Measurements from ENCODE around the gene GNL3. TPM values are rescaled to one million over a fixed set of nuclear protein-coding genes. Genes with fewer than 3 reads are reported as not detected.
"Not testable (repeated sequence)": the region's sequence is repeated elsewhere in the genome, so short reads cannot be mapped to it uniquely, and the experiment has no call there.

GNL3 gene
- total and polyA plus RNA-seq, 4 donors: 26.5 to 82.2 (median 41.8) TPM

DNA sequence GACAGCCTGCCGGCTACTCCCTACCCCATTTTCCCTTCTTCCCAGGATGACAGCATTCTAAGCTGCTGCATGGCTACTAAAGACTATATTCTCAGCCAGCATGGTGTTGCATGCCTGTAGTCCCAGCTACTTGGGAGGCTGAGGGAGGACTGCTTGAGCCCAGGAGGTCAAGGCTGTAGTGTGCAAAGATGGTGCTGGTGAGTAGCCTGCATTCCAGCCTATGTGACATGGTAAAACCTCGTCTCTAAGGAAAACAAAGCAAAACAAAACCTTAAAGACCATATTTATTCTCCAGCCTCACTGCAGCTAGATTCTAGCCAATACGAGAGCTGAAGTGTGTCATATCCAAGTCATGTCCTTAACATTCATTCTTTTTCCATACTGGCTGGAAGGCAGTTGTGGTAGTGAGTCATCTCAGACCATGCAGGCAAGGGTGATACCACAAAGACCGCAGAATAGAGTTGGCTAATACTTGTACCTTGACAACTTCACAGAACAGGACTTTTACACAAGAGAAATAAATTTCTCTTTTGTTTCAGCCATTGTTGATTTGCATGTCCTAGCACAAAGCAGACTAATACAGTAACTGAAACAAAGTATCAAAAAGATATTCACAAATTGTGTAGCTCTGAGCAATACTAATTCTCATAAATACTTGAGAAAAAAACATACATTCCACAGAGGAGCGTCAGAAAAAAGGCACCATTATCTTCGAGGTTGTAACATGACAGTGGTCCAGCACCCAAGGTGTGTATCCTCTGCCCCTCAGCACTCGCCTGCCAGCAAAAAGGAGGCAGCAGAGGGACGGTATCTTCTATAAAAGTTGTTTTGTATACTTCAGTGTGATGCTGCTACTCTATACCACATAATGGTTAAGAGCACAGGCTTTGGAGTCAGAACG lies 15.0 kb upstream of the GNL3 start:
- Histone ChIP-seq H3K9me3 (ENCODE audit: control insufficient read depth in 4 of 4, low read length in 3 of 4) (no peaks in the 10 kb centered on the region), H3K4me3 (ENCODE audit: low read depth in 1 of 3, low read length in 3 of 3) (no peak overlapping the region), H3K4me1 (ENCODE audit: control insufficient read depth in 4 of 4, insufficient read depth in 4 of 4, low read length in 3 of 4) (no peaks in the 10 kb centered on the region), H3K36me3 (ENCODE audit: control insufficient read depth in 4 of 4, insufficient read depth in 3 of 4, low read depth in 1 of 4, low read length in 3 of 4) (peaks cover 7 to 40% (median 33%) of the 10 kb centered on the region in 4 donors), H3K9ac (ENCODE audit: low read depth in 1 of 2, low read length in 2 of 2) (no peak overlapping the region), H3K27me3 (ENCODE audit: control insufficient read depth in 4 of 4, insufficient read depth in 4 of 4, low read length in 3 of 4) (no peaks in the 10 kb centered on the region), H3K27ac (ENCODE audit: low read depth in 1 of 2, low read length in 2 of 2) (no peak overlapping the region)
- DNase-seq (ENCODE audit: low spot score): no peak
- WGBS: 86% methylated on average over 9 of the region's 9 CpGs
- TF ChIP-seq HNF4G (IDR thresholded peaks at IDR 0.05) (no peak), ATF3 (IDR thresholded peaks at IDR 0.05) (no peak), NR2F2 (IDR thresholded peaks at IDR 0.05) (no peak), YY1 (IDR thresholded peaks at IDR 0.05) (no peak)

DNA sequence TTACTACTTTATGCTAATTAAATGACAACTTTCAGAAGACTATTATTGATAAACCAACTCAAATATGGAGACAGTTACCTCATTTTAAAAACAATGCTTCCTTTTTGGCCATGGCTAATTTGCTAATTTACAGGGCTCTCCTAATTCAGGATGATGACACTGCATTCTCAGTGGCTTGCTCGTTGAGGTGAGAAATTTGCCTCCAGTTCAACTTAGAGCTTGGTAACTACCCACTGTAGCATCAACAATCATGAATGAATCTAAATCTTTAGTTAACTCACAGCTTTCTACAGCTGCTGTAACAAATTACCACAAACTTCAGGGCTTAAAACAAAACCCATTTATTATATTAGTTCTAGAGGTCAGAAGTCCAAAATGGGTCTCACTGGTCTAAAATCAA lies 14.2 kb upstream of the GNL3 start:
- no peak for TF ChIP-seq SP1 (IDR thresholded peaks at IDR 0.05)
- TF ChIP-seq, protein P1, sequence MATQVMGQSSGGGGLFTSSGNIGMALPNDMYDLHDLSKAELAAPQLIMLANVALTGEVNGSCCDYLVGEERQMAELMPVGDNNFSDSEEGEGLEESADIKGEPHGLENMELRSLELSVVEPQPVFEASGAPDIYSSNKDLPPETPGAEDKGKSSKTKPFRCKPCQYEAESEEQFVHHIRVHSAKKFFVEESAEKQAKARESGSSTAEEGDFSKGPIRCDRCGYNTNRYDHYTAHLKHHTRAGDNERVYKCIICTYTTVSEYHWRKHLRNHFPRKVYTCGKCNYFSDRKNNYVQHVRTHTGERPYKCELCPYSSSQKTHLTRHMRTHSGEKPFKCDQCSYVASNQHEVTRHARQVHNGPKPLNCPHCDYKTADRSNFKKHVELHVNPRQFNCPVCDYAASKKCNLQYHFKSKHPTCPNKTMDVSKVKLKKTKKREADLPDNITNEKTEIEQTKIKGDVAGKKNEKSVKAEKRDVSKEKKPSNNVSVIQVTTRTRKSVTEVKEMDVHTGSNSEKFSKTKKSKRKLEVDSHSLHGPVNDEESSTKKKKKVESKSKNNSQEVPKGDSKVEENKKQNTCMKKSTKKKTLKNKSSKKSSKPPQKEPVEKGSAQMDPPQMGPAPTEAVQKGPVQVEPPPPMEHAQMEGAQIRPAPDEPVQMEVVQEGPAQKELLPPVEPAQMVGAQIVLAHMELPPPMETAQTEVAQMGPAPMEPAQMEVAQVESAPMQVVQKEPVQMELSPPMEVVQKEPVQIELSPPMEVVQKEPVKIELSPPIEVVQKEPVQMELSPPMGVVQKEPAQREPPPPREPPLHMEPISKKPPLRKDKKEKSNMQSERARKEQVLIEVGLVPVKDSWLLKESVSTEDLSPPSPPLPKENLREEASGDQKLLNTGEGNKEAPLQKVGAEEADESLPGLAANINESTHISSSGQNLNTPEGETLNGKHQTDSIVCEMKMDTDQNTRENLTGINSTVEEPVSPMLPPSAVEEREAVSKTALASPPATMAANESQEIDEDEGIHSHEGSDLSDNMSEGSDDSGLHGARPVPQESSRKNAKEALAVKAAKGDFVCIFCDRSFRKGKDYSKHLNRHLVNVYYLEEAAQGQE (IDR thresholded peaks at IDR 0.05): no peak
- no peak for TF ChIP-seq TAF1 (conservative IDR thresholded peaks at IDR 0.05)
- no peak for TF ChIP-seq RAD21 (IDR thresholded peaks at IDR 0.05)
- no peak for TF ChIP-seq EGR1 (IDR thresholded peaks at IDR 0.05; ENCODE audit: low read depth in 2 of 2)
- TF ChIP-seq FOXA2 (IDR thresholded peaks at IDR 0.05): no peak
- no peak for TF ChIP-seq CTCF (IDR thresholded peaks at IDR 0.05; ENCODE audit: low read depth, low read length, missing input control)
- no peak for TF ChIP-seq ZBTB33 (IDR thresholded peaks at IDR 0.05)
- TF ChIP-seq NR2F2 (IDR thresholded peaks at IDR 0.05): no peak
- TF ChIP-seq JUND (IDR thresholded peaks at IDR 0.05): no peak
- TF ChIP-seq HNF4A (conservative IDR thresholded peaks at IDR 0.05): no peak
- no peak for TF ChIP-seq YY1 (IDR thresholded peaks at IDR 0.05)
- TF ChIP-seq, protein P2, sequence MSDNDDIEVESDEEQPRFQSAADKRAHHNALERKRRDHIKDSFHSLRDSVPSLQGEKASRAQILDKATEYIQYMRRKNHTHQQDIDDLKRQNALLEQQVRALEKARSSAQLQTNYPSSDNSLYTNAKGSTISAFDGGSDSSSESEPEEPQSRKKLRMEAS (IDR thresholded peaks at IDR 0.05): no peak
- TF ChIP-seq HNF4G (IDR thresholded peaks at IDR 0.05): no peak
- TF ChIP-seq RXRA (IDR thresholded peaks at IDR 0.05): no peak
- no peak for TF ChIP-seq ATF3 (IDR thresholded peaks at IDR 0.05)
- Histone ChIP-seq H3K27me3 (ENCODE audit: control insufficient read depth in 4 of 4, insufficient read depth in 4 of 4, low read length in 3 of 4) (no peaks in the 10 kb centered on the region), H3K9ac (ENCODE audit: low read depth in 1 of 2, low read length in 2 of 2) (no peak overlapping the region), H3K27ac (ENCODE audit: low read depth in 1 of 2, low read length in 2 of 2) (no peak overlapping the region), H3K36me3 (ENCODE audit: control insufficient read depth in 4 of 4, insufficient read depth in 3 of 4, low read depth in 1 of 4, low read length in 3 of 4) (peaks cover 5 to 43% (median 34%) of the 10 kb centered on the region in 4 donors), H3K4me1 (ENCODE audit: control insufficient read depth in 4 of 4, insufficient read depth in 4 of 4, low read length in 3 of 4) (no peaks in the 10 kb centered on the region), H3K4me3 (ENCODE audit: low read depth in 1 of 3, low read length in 3 of 3) (no peak overlapping the region), H3K9me3 (ENCODE audit: control insufficient read depth in 4 of 4, low read length in 3 of 4) (no peaks in the 10 kb centered on the region)
- no peak for DNase-seq (ENCODE audit: low spot score)
- 75% methylated on average over 1 of the region's 1 CpG for whole genome bisulfite sequencing

DNA sequence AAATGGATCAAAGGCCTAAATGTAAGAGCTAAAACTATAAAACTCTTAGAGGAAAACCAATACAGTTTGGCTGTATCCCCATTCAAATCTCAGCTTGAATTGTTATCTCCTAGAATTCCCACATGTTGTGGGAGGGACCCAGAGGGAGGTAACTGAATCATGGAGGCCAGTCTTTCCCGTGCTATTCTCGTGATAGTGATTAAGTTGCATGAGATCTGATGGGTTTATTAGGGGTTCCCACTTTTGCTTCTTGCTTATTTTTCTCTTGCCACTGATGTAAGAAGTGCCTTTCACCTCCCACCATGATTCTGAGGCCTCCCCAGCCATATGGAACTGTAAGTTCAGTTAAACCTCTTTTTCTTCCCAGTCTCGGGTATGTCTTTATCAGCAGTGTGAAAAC lies 9.6 kb upstream of the GNL3 start:
- not testable (repeated sequence) for H3K27me3 ChIP-seq (ENCODE audit: control insufficient read depth in 4 of 4, insufficient read depth in 4 of 4, low read length in 3 of 4); H3K9me3 ChIP-seq (ENCODE audit: control insufficient read depth in 4 of 4, low read length in 3 of 4); H3K4me3 ChIP-seq (ENCODE audit: low read depth in 1 of 3, low read length in 3 of 3); H3K9ac ChIP-seq (ENCODE audit: low read depth in 1 of 2, low read length in 2 of 2); H3K27ac ChIP-seq (ENCODE audit: low read depth in 1 of 2, low read length in 2 of 2); DNase-seq (ENCODE audit: low spot score)
- 91% methylated on average over 3 of the region's 3 CpGs for WGBS
- Histone ChIP-seq H3K36me3 (ENCODE audit: control insufficient read depth in 4 of 4, insufficient read depth in 3 of 4, low read depth in 1 of 4, low read length in 3 of 4) (peaks cover 4 to 42% (median 25%) of the 10 kb centered on the region in 4 donors), H3K4me1 (ENCODE audit: control insufficient read depth in 4 of 4, insufficient read depth in 4 of 4, low read length in 3 of 4) (peaks cover 5 to 25% (median 18%) of the 10 kb centered on the region in 4 donors)

Measured in liver (tissue), 9 donors.